ENCODE results near the gene COG3.

GRCh38 chr13:45468635-45469034, 3.9 kb downstream of the COG3 start:
- TF ChIP-seq, protein P1, sequence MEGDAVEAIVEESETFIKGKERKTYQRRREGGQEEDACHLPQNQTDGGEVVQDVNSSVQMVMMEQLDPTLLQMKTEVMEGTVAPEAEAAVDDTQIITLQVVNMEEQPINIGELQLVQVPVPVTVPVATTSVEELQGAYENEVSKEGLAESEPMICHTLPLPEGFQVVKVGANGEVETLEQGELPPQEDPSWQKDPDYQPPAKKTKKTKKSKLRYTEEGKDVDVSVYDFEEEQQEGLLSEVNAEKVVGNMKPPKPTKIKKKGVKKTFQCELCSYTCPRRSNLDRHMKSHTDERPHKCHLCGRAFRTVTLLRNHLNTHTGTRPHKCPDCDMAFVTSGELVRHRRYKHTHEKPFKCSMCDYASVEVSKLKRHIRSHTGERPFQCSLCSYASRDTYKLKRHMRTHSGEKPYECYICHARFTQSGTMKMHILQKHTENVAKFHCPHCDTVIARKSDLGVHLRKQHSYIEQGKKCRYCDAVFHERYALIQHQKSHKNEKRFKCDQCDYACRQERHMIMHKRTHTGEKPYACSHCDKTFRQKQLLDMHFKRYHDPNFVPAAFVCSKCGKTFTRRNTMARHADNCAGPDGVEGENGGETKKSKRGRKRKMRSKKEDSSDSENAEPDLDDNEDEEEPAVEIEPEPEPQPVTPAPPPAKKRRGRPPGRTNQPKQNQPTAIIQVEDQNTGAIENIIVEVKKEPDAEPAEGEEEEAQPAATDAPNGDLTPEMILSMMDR (conservative IDR thresholded peaks at IDR 0.05; ENCODE audit: low read length), result no peak
- no peak for TF ChIP-seq EZH2phosphoT487 (IDR thresholded peaks at IDR 0.05; ENCODE audit: borderline replicate concordance, low read depth, low read length)
